Mammary epithelial cell (primary cell): ENCODE measurements around the gene PRDM2.

Experiments used
- EZH2 ChIP-seq: IDR thresholded peaks from 2 replicates; pipeline ENCODE4 v1.6.1; 2012; ENCODE audit warnings: low read length, inconsistent platforms, borderline replicate concordance
- TF ChIP-seq, protein P1 (sequence below), 2 donors: IDR thresholded peaks in 1 of 2; conservative IDR thresholded peaks in 1 of 2; 2 replicates each; pipeline ENCODE4 v1.5.1; 2011 to 2012; ENCODE audit warnings: inconsistent platforms in 2 of 2, low read length in 2 of 2, mild to moderate bottlenecking in 2 of 2, control low read depth in 1 of 2, low read depth in 1 of 2; ENCODE audit not compliant: insufficient read depth in 1 of 2; ENCODE audit errors: extremely low read depth in 1 of 2

DNA sequence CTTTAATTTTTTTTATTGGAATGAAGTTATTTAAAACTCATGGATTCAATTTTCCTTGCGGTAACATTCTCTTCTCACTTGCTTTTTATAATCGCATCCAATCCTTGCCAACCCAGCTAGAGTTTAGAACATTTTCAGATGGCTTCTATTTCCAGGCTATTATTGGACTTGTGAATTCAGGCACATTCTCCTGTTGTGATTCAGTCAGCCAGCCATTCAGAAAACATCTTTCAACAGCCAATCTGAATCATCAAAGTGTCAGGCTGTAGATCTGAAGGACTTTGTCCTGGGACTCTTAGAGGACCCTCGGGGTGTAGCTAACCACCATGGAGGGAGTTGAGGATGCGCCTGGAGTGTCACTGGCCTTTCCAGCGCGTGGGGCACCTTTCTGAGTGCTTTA, 92.4 kb downstream of the PRDM2 start:
- TF ChIP-seq, protein P1, sequence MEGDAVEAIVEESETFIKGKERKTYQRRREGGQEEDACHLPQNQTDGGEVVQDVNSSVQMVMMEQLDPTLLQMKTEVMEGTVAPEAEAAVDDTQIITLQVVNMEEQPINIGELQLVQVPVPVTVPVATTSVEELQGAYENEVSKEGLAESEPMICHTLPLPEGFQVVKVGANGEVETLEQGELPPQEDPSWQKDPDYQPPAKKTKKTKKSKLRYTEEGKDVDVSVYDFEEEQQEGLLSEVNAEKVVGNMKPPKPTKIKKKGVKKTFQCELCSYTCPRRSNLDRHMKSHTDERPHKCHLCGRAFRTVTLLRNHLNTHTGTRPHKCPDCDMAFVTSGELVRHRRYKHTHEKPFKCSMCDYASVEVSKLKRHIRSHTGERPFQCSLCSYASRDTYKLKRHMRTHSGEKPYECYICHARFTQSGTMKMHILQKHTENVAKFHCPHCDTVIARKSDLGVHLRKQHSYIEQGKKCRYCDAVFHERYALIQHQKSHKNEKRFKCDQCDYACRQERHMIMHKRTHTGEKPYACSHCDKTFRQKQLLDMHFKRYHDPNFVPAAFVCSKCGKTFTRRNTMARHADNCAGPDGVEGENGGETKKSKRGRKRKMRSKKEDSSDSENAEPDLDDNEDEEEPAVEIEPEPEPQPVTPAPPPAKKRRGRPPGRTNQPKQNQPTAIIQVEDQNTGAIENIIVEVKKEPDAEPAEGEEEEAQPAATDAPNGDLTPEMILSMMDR (conservative IDR thresholded peaks at IDR 0.05 in 1 of 2, IDR thresholded peaks at IDR 0.05 in 1 of 2; ENCODE audit: extremely low read depth in 1 of 2, insufficient read depth in 1 of 2, low read depth in 1 of 2, low read length in 2 of 2): no peak
- TF ChIP-seq EZH2: no peak
